HepG2 (cell line): ENCODE results near the gene TTC39C. TPM values are rescaled to one million over a fixed set of nuclear protein-coding genes. Genes with fewer than 3 reads are reported as not detected.

Experiments used
- ARNT2 ChIP-seq: sonication (generic); formaldehyde crosslinking; IDR thresholded peaks from 2 replicates; pipeline ENCODE4 v1.8.0; 2022; ENCODE audit warnings: mild to moderate bottlenecking, low read depth, missing genetic modification reagents, moderate library complexity
- BRCA1 ChIP-seq: sonication (generic); formaldehyde crosslinking; IDR thresholded peaks from 2 replicates; pipeline ENCODE4 v1.4.0; 2020; ENCODE audit warnings: missing genetic modification reagents
- EEA1 ChIP-seq: sonication (generic); formaldehyde crosslinking; IDR thresholded peaks from 2 replicates; pipeline ENCODE4 v1.5.1; 2020; ENCODE audit warnings: mild to moderate bottlenecking, missing genetic modification reagents, borderline replicate concordance
- FOXK2 ChIP-seq: fragments of 450-650 bp; IDR thresholded peaks from 2 replicates; pipeline ENCODE4 v1.6.1; 2016
- HDAC1 ChIP-seq: sonication (generic); formaldehyde crosslinking; IDR thresholded peaks from 2 replicates; pipeline ENCODE4 v1.5.1; 2020; ENCODE audit warnings: mild to moderate bottlenecking, missing genetic modification reagents
- HNF4G ChIP-seq, 2 experiments: sonication (generic) in 1 of 2; formaldehyde crosslinking in 1 of 2; IDR thresholded peaks; 2 replicates each; pipeline versions ENCODE4 v1.4.0 to v1.6.1; 2011 to 2020; ENCODE audit warnings: borderline replicate concordance in 2 of 2, low read depth in 2 of 2, mild to moderate bottlenecking in 2 of 2, low read length in 1 of 2, missing genetic modification reagents in 1 of 2, moderate library complexity in 1 of 2
- IRF9 ChIP-seq: sonication (generic); formaldehyde crosslinking; IDR thresholded peaks from 2 replicates; pipeline ENCODE4 v1.8.0; 2022; ENCODE audit warnings: missing genetic modification reagents, mild to moderate bottlenecking, borderline replicate concordance
- MATR3 ChIP-seq: sonication (generic); formaldehyde crosslinking; IDR thresholded peaks from 2 replicates; pipeline ENCODE4 v1.4.0; 2020; ENCODE audit warnings: missing genetic modification reagents
- PCBP1 ChIP-seq: fragments of 200-400 bp; formaldehyde crosslinking; IDR thresholded peaks from 2 replicates; pipeline ENCODE4 v1.6.1; 2017; ENCODE audit warnings: mild to moderate bottlenecking, low read depth, low read length, borderline replicate concordance
- PLSCR1 ChIP-seq: sonication (generic); formaldehyde crosslinking; IDR thresholded peaks from 2 replicates; pipeline ENCODE4 v1.5.0; 2020; ENCODE audit warnings: missing genetic modification reagents, mild to moderate bottlenecking, borderline replicate concordance
- SALL2 ChIP-seq: sonication (generic); formaldehyde crosslinking; IDR thresholded peaks from 2 replicates; pipeline ENCODE4 v1.8.1; 2023; ENCODE audit warnings: mild to moderate bottlenecking, missing genetic modification reagents, inconsistent platforms
- SP140L ChIP-seq: sonication (generic); formaldehyde crosslinking; IDR thresholded peaks from 2 replicates; pipeline ENCODE4 v1.4.0; 2020; ENCODE audit warnings: missing genetic modification reagents, borderline replicate concordance
- SUZ12 ChIP-seq: fragments of 150-350 bp; IDR thresholded peaks from 2 replicates; pipeline ENCODE4 v1.6.1; 2014; ENCODE audit warnings: low read depth, low read length
- TCF7L2 ChIP-seq: IDR thresholded peaks from 2 replicates; pipeline ENCODE4 v1.6.1; 2011; ENCODE audit warnings: mild to moderate bottlenecking, low read depth, low read length, moderate library complexity
- ZNF205 ChIP-seq: IDR thresholded peaks from 2 replicates; pipeline ENCODE4 v1.6.1; 2018; ENCODE audit warnings: missing biosample characterization, missing genetic modification reagents
- ZNF335 ChIP-seq: sonication (generic); formaldehyde crosslinking; IDR thresholded peaks from 2 replicates; pipeline ENCODE4 v1.4.0; 2020; ENCODE audit warnings: missing genetic modification reagents
- ZNF431 ChIP-seq: sonication (generic); formaldehyde crosslinking; IDR thresholded peaks from 2 replicates; pipeline ENCODE4 v1.9.0; 2022; ENCODE audit warnings: missing genetic modification reagents, low read depth, mild to moderate bottlenecking, borderline replicate concordance
- ZNF746 ChIP-seq: sonication (generic); formaldehyde crosslinking; IDR thresholded peaks from 2 replicates; pipeline ENCODE4 v1.8.0; 2022; ENCODE audit warnings: mild to moderate bottlenecking, missing genetic modification reagents
- ZNF839 ChIP-seq: sonication (generic); formaldehyde crosslinking; IDR thresholded peaks from 2 replicates; pipeline ENCODE4 v1.4.0; 2020; ENCODE audit warnings: missing genetic modification reagents, mild to moderate bottlenecking, borderline replicate concordance
- polyA plus RNA-seq, 8 experiments: library from polyadenylated mRNA; depleted of rRNA in 3 of 8; stranded (reverse) in 7 of 8; unstranded in 1 of 8; fragments of >200 nt; fragmentation: Illumina TruSeq in 4 of 8; extraction: Trizol in 4 of 8; gene quantifications; 2 replicates each; pipeline versions ENCODE4 v1.2.1 to v1.2.3, GENCODE V29; 2011 to 2016; ENCODE audit warnings: low read depth in 4 of 8, missing spikeins in 1 of 8, mixed read lengths in 1 of 8; ENCODE audit not compliant: insufficient read depth in 1 of 8
- total RNA-seq, 5 experiments: library from RNA; depleted of rRNA; stranded (reverse); fragments of >200 nt; fragmentation: Illumina TruSeq; extraction: Trizol; gene quantifications; 2 replicates each; pipeline ENCODE4 v1.2.3, GENCODE V29; 2016; ENCODE audit warnings: low read depth in 1 of 5
- TF ChIP-seq, protein P1 (sequence below): sonication (generic); formaldehyde crosslinking; IDR thresholded peaks from 2 replicates; pipeline ENCODE4 v1.4.0; 2020; ENCODE audit warnings: low read depth, mild to moderate bottlenecking, missing genetic modification reagents
- TF ChIP-seq, protein P2 (sequence below): sonication (generic); formaldehyde crosslinking; IDR thresholded peaks from 2 replicates; pipeline ENCODE4 v1.4.0; 2020; ENCODE audit warnings: missing genetic modification reagents

Gene TTC39C
- total and polyA plus RNA-seq, 2 of the 13 experiments (the other 11 are each of a cell fraction or from before 2014, with no cell fraction given): 19.1 to 25.9 TPM

- TF ChIP-seq PCBP1 (no peak), EEA1 (no peak), ZNF205 (CRISPR knock-in tag) (no peak), HNF4G (IDR thresholded peaks at IDR 0.05; ENCODE audit: borderline replicate concordance, low read depth, low read length) (0 out of 2 replicates have a peak, but pooled peaks have one; percentile 25), HNF4G (CRISPR knock-in tag; IDR thresholded peaks at IDR 0.05; ENCODE audit: borderline replicate concordance, low read depth) (0 out of 2 replicates have a peak, but pooled peaks have one; percentile 39), BRCA1 (CRISPR knock-in tag) (0 out of 2 replicates have a peak, but pooled peaks have one; percentile 60), ARNT2 (CRISPR knock-in tag) (no peak), SALL2 (CRISPR knock-in tag) (peak; percentile 76), IRF9 (CRISPR knock-in tag) (no peak), ZNF839 (CRISPR knock-in tag) (no peak), FOXK2 (no peak), SP140L (no peak), ZNF431 (no peak; the same call in 1 of the 2 replicates), SUZ12 (no peak), MATR3 (no peak), HDAC1 (CRISPR knock-in tag) (peak; percentile 73), ZNF335 (CRISPR knock-in tag) (0 out of 2 replicates have a peak, but pooled peaks have one; percentile 26), ZNF746 (CRISPR knock-in tag) (no peak; the same call in 1 of the 2 replicates), TCF7L2 (no peak), PLSCR1 (CRISPR knock-in tag) (no peak)
- TF ChIP-seq, protein P1, sequence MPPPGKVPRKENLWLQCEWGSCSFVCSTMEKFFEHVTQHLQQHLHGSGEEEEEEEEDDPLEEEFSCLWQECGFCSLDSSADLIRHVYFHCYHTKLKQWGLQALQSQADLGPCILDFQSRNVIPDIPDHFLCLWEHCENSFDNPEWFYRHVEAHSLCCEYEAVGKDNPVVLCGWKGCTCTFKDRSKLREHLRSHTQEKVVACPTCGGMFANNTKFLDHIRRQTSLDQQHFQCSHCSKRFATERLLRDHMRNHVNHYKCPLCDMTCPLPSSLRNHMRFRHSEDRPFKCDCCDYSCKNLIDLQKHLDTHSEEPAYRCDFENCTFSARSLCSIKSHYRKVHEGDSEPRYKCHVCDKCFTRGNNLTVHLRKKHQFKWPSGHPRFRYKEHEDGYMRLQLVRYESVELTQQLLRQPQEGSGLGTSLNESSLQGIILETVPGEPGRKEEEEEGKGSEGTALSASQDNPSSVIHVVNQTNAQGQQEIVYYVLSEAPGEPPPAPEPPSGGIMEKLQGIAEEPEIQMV: 0 out of 2 replicates have a peak, but pooled peaks have one; percentile 80
- TF ChIP-seq, protein P2, sequence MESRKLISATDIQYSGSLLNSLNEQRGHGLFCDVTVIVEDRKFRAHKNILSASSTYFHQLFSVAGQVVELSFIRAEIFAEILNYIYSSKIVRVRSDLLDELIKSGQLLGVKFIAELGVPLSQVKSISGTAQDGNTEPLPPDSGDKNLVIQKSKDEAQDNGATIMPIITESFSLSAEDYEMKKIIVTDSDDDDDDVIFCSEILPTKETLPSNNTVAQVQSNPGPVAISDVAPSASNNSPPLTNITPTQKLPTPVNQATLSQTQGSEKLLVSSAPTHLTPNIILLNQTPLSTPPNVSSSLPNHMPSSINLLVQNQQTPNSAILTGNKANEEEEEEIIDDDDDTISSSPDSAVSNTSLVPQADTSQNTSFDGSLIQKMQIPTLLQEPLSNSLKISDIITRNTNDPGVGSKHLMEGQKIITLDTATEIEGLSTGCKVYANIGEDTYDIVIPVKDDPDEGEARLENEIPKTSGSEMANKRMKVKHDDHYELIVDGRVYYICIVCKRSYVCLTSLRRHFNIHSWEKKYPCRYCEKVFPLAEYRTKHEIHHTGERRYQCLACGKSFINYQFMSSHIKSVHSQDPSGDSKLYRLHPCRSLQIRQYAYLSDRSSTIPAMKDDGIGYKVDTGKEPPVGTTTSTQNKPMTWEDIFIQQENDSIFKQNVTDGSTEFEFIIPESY (CRISPR knock-in tag): no peak
Measured at GRCh38 chr18:24051031-24051947, 36.7 kb downstream of the TTC39C start (continued).
